HuH-7.5 (cell line): Measurements from ENCODE around the gene IGFL4.

Experiments used
- DNase-seq: peaks from one replicate; pipeline ENCODE4 v3.0.0; 2011; ENCODE audit warnings: low spot score

Gene IGFL4

GRCh38 chr19:46063201-46063600 is 22.4 kb upstream of the IGFL4 start:
- no peak for DNase-seq

GRCh38 chr19:46060012-46060411 is 19.2 kb upstream of the IGFL4 start:
- DNase-seq = no peak

GRCh38 chr19:46058778-46059177 is 18.0 kb upstream of the IGFL4 start:
- no peak for DNase-seq

- no peak for DNase-seq
Observed at GRCh38 chr19:46056536-46056935, 15.7 kb upstream of the IGFL4 start.

- no peak for DNase-seq
Observed at GRCh38 chr19:46052896-46053295, 12.1 kb upstream of the IGFL4 start.

- DNase-seq = no peak
Observed at GRCh38 chr19:46049597-46049996, 8.8 kb upstream of the IGFL4 start.

GRCh38 chr19:46043519-46043918 is 2.7 kb upstream of the IGFL4 start:
- DNase-seq = no peak

- DNase-seq = no peak
Observed at GRCh38 chr19:46042252-46042883, 1.6 kb upstream of the IGFL4 start.

GRCh38 chr19:46040125-46040524 is 677 bp downstream of the IGFL4 start:
- DNase-seq = no peak

GRCh38 chr19:46036744-46037128 is 4.1 kb downstream of the IGFL4 start:
- DNase-seq = no peak

- no peak for DNase-seq
Observed at GRCh38 chr19:46035986-46036743, 4.6 kb downstream of the IGFL4 start.

- no peak for DNase-seq
Observed at GRCh38 chr19:46035546-46035945, 5.3 kb downstream of the IGFL4 start.

GRCh38 chr19:46033401-46033800 is 7.4 kb downstream of the IGFL4 start:
- no peak for DNase-seq

- no peak for DNase-seq
Observed at GRCh38 chr19:46032597-46033025, 8.2 kb downstream of the IGFL4 start.

- DNase-seq = no peak
Observed at GRCh38 chr19:46031781-46032596, 8.8 kb downstream of the IGFL4 start.

- DNase-seq = no peak
Observed at GRCh38 chr19:46030812-46031550, 9.8 kb downstream of the IGFL4 start.

GRCh38 chr19:46025835-46026234 is 15.0 kb downstream of the IGFL4 start:
- no peak for DNase-seq

GRCh38 chr19:46023311-46023779 is 17.5 kb downstream of the IGFL4 start:
- DNase-seq = no peak

GRCh38 chr19:46022431-46023310 is 18.1 kb downstream of the IGFL4 start, which contains the start of gene PGLYRP1:
Gene PGLYRP1 (minus strand): TSS chr19:46023053. CDS start chr19:46023021, 32 bp downstream.
- no peak for DNase-seq

- no peak for DNase-seq
Observed at GRCh38 chr19:46022061-46022430, 18.8 kb downstream of the IGFL4 start.

- no peak for DNase-seq
Observed at GRCh38 chr19:46021531-46022041, 19.2 kb downstream of the IGFL4 start.
